RPMI7951 (cell line): Measurements from ENCODE around the gene TMSB4X. TPM values are rescaled to one million over a fixed set of nuclear protein-coding genes. Genes with fewer than 3 reads are reported as not detected.
"Not testable (repeated sequence)": the region's sequence is repeated elsewhere in the genome, so short reads cannot be mapped to it uniquely, and the experiment has no call there.

Source experiments
- DNase-seq: peaks from one replicate; pipeline ENCODE4 v3.0.0-alpha.2; 2012; ENCODE audit warnings: low read depth
- total RNA-seq: library from RNA; depleted of rRNA; stranded (reverse); fragments of >200 nt; shearing (Covaris generic); gene quantifications from 2 replicates; pipeline ENCODE4 v1.2.3, GENCODE V29; 2014

Gene TMSB4X
- total RNA-seq, 1 experiment from 2014 or later, result 3,554 TPM

DNA sequence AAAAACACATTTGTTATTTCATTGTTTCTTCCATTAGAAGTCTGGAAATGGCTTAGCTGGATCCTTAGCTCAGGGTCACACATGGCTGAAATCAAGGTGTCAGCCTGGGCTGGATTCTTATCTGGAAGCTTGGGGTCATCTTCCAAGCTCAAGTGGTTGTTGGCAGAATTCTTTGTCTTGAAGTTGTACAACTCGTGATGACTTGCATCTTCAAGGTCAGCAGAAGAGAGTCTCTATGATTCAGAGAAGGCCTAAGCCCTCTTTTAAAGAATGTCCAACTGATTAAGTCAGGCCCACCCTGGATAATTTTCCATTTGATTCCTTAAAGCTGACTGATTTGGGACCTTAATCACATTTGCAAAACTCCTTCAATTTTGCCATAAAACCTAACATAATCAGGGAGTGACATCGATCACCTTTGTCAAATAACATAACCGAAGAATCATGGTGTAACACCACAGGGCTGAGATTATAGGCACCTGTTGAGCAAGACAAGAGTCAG lies 22.1 kb downstream of the TMSB4X start:
- DNase-seq, result no peak

DNA sequence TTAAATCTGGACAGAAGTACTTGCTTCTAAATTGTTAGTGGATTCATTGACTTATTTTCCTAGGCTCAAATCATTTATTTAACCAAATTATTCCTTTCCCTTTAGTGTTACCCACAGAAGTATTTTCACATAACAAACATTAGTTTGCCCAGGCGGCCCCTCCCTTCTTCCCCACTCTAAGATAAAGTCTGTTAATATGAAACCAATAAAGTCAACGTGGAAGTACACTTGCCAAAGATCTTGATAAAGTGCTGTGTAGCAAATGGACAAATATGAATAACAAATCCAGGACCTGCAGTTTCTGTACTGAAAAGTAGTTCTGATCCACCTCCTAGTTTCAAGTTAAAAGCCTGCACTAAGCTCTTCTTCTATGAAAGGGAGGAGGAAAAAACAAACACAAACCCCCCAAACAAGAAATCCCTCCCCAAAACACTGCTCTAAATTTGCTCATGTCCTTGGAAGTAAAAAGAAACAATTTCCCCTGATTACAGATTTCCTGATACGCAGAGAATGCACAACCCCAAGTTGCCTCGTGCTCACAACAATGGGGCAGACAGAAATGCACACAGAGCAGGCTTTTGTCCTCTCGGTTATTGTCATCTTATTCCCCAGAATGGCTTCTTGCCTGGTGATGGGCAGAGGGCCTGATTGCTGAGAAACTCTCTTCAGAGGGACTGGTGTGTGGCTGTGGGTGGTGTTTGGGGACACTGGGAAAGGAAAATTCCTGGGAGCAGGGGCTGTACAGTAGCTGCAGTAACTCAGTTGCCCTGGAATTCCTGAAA lies 23.2 kb downstream of the TMSB4X start:
- DNase-seq, result no peak

- DNase-seq, result no peak
Measured at GRCh38 chrX:12999422-12999821, 24.5 kb downstream of the TMSB4X start.

DNA sequence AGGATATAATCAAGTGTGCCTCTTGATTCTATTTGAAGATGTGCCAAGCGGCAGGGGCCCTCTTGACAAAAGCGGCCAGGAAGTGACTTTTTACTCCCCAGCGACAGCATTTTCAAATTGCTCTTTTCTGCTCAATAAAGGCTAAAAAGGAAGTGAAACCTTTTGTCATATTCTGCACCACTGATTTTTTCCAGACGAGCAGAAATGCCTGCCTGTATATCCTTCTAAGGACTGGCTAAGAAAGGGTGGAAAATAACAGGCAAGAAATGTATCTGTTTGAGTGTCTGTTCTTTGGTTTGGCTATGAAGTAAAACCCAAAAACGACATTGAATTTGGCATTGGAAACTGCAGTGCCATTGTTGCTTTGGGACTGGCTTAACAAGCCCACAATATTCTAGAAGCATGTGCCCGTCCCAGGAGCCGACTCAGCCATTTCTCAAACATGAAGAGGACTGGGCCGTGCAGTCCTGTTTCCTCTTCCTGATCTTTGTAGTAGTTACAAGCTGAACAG lies 25.4 kb downstream of the TMSB4X start:
- DNase-seq, result no peak

DNA sequence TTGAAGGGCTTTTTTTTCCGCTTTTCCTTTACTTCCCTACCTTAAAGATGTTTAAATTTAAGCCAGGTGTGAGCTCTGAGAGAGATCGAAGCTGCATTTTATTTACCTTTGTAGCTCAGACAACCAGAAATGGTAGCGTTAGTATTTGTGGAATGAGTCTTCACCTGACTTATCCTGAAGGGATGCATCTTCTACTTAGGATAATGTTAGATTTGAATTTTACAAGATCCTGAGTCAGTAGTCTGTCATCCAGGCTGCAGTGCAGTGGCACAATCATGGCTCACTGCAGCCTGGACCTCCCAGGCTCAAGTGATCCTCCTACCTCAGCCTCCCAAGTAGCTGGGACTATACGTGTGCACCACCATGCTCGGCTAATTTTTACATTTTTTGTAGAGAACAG lies 26.2 kb downstream of the TMSB4X start:
- DNase-seq, result no peak

- no peak for DNase-seq
Measured at GRCh38 chrX:13001961-13002671, 27.2 kb downstream of the TMSB4X start.

DNA sequence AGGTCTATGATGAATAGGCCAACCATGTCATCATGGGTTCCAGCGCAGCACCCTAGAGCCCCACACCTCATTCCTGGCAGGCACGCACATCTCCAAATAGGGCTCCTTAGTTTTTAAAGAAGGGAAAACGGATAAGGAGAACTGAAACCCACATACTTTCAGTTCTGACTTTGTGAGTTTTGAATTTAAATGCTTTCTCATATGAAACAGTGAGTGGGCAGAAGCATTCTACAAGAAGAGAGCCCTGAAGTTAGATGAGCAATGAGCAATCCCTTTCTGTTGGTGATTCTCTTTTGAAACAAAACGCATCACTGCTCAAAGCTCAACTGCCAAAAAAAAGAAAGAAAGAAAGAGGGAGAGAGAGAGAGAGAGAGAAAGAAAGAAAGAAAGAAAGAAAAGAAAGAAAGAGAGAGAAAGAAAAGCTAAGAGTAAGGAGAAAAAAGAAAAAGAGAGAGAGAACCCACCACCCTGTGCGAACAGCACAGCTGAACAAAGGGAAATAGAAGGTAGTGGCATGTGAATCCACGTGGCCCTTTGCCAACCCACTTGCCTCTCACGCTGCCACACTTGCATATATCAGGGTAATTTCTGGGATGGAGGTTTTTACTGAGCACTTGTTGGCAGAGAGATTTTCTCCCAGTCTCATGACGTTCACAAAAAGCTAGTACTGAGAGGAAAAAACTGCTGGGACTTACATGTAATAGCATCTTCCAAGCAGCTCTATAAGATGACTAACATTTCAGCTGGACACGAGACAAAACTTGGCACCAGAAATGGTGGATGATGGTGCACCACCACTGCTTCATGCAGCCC lies 31.0 kb downstream of the TMSB4X start:
- DNase-seq, result peak; percentile 17

- DNase-seq, result peak; percentile 49
Measured at GRCh38 chrX:13007519-13008188, 32.7 kb downstream of the TMSB4X start.

GRCh38 chrX:13008189-13008533 lies 33.3 kb downstream of the TMSB4X start:
- no peak for DNase-seq

DNA sequence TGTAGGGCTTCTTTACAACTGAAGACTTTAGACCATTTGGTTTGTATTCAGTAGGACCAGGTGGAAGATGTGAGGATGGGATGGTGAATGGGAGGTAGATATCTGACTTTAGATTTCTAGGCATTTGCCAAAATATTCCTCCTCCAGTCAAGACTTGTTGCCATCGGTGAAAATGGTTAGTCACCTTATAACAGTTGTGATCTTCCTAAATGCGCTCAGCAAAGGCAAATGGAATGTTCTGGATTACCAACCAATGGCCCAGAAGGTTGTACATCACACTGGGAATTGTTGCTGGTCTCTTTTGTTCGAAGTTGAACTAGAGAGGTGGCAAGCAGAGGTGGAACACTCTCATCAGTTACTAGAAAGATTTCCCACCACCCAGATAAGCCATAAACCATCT lies 33.9 kb downstream of the TMSB4X start:
- DNase-seq, result no peak

DNA sequence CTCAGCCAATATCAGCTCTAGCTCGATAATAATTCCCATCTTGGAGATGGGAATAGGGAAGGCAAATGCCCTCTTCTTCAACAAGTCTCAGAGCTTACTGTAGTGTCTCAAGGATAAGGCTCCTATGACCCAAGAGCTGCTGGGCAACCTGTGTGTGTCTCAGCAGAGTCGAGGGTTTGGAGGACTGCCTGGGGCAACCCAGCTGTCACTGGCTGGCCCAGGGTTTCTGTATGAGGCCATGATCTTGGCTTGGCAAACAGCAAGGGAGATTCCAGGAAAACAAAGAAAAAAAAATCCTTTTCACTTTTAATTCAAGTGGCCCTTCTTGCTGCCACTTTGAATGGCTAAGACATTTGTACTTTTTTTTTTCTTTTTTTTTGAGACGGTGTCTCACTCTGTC lies 34.4 kb downstream of the TMSB4X start:
- peak; percentile 78 for DNase-seq

- DNase-seq, result no peak
Measured at GRCh38 chrX:13009844-13010243, 34.9 kb downstream of the TMSB4X start.

GRCh38 chrX:13010546-13010945 lies 35.6 kb downstream of the TMSB4X start:
- DNase-seq, result no peak

GRCh38 chrX:13013363-13014110 lies 38.6 kb downstream of the TMSB4X start:
- DNase-seq, result no peak

DNA sequence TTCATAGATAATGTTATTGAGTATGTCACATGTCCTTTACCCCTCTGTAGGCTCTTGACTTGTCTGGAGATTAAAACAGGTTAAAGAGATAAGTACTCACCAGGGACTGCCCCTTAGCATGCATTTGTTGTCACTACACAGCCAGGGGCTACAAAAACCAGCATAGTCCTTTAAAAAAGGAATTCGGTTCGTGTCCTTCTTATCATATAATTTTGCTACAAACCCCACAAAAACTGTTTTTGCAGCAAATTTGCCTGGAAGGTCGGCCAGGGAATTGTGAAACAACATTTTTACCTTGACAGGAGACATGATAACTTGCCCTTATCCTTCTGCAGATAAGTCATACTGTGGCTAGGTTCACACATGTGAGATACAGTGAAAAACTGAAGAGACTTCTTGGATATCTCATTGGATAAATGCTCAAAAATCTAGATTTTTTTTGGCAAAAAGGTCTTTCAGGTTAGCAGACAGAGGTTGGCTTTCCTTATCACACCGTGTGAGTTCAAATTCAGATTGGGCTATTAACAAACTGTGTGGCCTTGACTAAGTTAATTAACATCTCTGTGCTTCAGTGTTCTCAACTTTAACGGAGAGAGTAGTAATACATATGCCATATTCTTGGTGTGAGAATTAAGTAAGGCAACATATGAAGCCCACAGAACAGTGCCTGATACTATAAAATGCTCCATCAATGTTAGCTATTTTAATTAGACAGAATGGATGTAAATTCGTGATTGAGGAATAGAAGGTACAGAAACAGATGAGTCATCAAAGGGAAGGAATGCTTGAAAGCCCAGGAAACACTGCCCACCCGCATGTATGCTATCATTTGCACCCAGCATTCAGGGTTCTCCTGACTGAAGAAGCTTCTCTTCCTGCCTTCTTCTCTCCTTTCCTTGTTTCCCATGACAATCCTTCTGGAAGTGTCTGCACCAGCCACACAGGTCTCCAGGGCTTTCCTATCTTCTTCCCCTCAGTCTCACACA lies 39.5 kb downstream of the TMSB4X start:
- DNase-seq, result peak; percentile 53

GRCh38 chrX:13015536-13016236 lies 40.8 kb downstream of the TMSB4X start:
- DNase-seq, result no peak

GRCh38 chrX:13016731-13017130 lies 41.8 kb downstream of the TMSB4X start:
- DNase-seq, result not testable (repeated sequence)

GRCh38 chrX:13022926-13023325 lies 48.0 kb downstream of the TMSB4X start:
- no peak for DNase-seq

- DNase-seq, result no peak
Measured at GRCh38 chrX:13023567-13023966, 48.7 kb downstream of the TMSB4X start.
